Uterus (tissue), 4 donors: ENCODE measurements around the gene HSCB. TPM values are rescaled to one million over a fixed set of nuclear protein-coding genes. Genes with fewer than 3 reads are reported as not detected.

ENCODE experiments used
- DNase-seq, 2 donors: peaks; one replicate each; pipeline ENCODE4 v3.0.0-alpha.2; 2019 to 2020
- H3K27ac ChIP-seq, 2 donors: fragments of 200-600 bp; sonication (generic); 1 replicate in 1 of 2; 2 replicates in 1 of 2; pipeline ENCODE4 v1.5.1; 2016 to 2018
- H3K27me3 ChIP-seq, 2 donors: fragments of 200-600 bp; sonication (generic); one replicate each; pipeline ENCODE4 v1.5.1; 2018 to 2019; ENCODE audit warnings: control low read depth in 1 of 2
- H3K36me3 ChIP-seq, 2 donors: fragments of 200-600 bp; sonication (generic); one replicate each; pipeline ENCODE4 v1.5.1; 2019; ENCODE audit warnings: control low read depth in 1 of 2
- H3K4me1 ChIP-seq, 2 donors: fragments of 200-600 bp; sonication (generic); one replicate each; pipeline ENCODE4 v1.5.1; 2018 to 2019; ENCODE audit warnings: control low read depth in 1 of 2
- H3K4me3 ChIP-seq, 2 donors: fragments of 200-600 bp; sonication (generic); 1 replicate in 1 of 2; 2 replicates in 1 of 2; pipeline ENCODE4 v1.5.1; 2018 to 2019; ENCODE audit warnings: mild to moderate bottlenecking in 1 of 2
- H3K9me3 ChIP-seq, 2 donors: fragments of 200-600 bp; sonication (generic); one replicate each; pipeline ENCODE4 v1.5.1; 2019; ENCODE audit warnings: control low read depth in 1 of 2
- CTCF ChIP-seq, 4 experiments: fragments of 200-600 bp in 2 of 4; fragments of 450-650 bp in 2 of 4; sonication (generic) in 2 of 4; IDR thresholded peaks; one replicate each; pipeline ENCODE4 v1.5.1; 2016 to 2019; ENCODE audit warnings: antibody characterized with exemption in 4 of 4, mild to moderate bottlenecking in 2 of 4, moderate library complexity in 1 of 4
- POLR2A ChIP-seq, 2 donors: fragments of 450-650 bp; IDR thresholded peaks; one replicate each; pipeline ENCODE4 v1.6.1; 2016; ENCODE audit warnings: antibody characterized with exemption in 2 of 2, mild to moderate bottlenecking in 1 of 2, moderate library complexity in 1 of 2
- intact Hi-C: fragments of 100-400 bp; cut with DNase I; formaldehyde crosslinking; loops from one replicate; pipeline ENCODE4 v1.15.1; 2023; ENCODE audit warnings: low total_unique reads
- total RNA-seq, 4 donors: library from RNA; depleted of rRNA in 3 of 4; stranded (reverse); fragments of >200 nt in 3 of 4; gene quantifications; one replicate each; pipeline versions ENCODE4 v1.1.0 to v1.2.4, GENCODE V29; 2014 to 2023
- donor health status: DM: yes; HTN: yes; CAD: no.

The HSCB gene
- total RNA-seq, 4 donors from 2014 or later, result 13.6 to 52.4 (median 15.9) TPM

DNA sequence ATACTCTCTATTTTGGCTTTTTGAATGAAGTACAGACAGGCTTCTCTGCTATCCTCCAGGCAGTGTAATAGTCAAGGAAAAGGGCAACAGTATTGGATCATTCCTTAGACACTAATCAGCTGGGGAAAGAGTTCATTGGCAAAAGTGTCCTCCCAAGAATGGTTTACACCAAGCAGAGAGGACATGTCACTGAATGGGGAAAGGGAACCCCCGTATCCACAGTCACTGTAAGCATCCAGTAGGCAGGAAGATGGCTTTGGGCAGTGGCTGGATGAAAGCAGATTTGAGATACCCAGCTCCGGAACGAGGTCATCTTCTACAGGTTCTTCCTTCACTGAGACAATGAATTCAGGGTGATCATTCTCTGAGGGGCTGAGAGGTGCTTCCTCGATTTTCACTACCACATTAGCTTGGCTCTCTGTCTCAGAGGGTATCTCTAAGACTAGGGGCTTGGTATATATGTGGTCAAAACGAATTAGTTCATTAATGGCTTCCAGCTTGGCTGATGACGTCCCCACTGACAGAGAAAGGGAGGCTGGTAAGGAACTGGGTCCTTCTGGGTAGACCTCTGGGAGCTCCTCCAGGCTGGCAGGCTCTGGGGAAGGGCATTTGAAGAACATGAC, 53.3 kb downstream of the HSCB start:
- H3K36me3 ChIP-seq, result no peaks in the 10 kb centered on the region
- TF ChIP-seq CTCF (IDR thresholded peaks at IDR 0.05), result no peak
- no peak for TF ChIP-seq POLR2A (IDR thresholded peaks at IDR 0.05)
- no peak for DNase-seq
- no peak overlapping the region for H3K4me3 ChIP-seq
- no peak overlapping the region for H3K27ac ChIP-seq
- H3K4me1 ChIP-seq, result peaks cover 4 to 10% of the 10 kb centered on the region in 2 donors
- no peaks in the 10 kb centered on the region for H3K9me3 ChIP-seq
- H3K27me3 ChIP-seq, result no peaks in the 10 kb centered on the region
- intact Hi-C loops, result no loop called here

GRCh38 chr22:28795932-28796856, 54.4 kb downstream of the HSCB start:
- H3K4me3 ChIP-seq, result no peak overlapping the region
- TF ChIP-seq POLR2A (IDR thresholded peaks at IDR 0.05), result no peak
- TF ChIP-seq CTCF (IDR thresholded peaks at IDR 0.05), result no peak
- intact Hi-C loops, result no loop called here
- no peak overlapping the region for H3K27ac ChIP-seq
- peaks cover 4 to 10% of the 10 kb centered on the region in 2 donors for H3K4me1 ChIP-seq
- no peaks in the 10 kb centered on the region for H3K36me3 ChIP-seq
- DNase-seq, result no peak
- no peaks in the 10 kb centered on the region for H3K9me3 ChIP-seq
- no peaks in the 10 kb centered on the region for H3K27me3 ChIP-seq

GRCh38 chr22:28798810-28799605, 57.2 kb downstream of the HSCB start:
- no peaks in the 10 kb centered on the region for H3K9me3 ChIP-seq
- DNase-seq, result peak; percentile 66 to 85
- TF ChIP-seq POLR2A (IDR thresholded peaks at IDR 0.05), result peak; percentile 47 to 67
- no peak for TF ChIP-seq CTCF (IDR thresholded peaks at IDR 0.05)

GRCh38 chr22:28799606-28800307, 57.9 kb downstream of the HSCB start:
- H3K4me3 ChIP-seq, result peak overlapping the region; percentile 90 to 92
- H3K27me3 ChIP-seq, result no peaks in the 10 kb centered on the region
- H3K36me3 ChIP-seq, result no peaks in the 10 kb centered on the region
- peak overlapping the region; percentile 100 for H3K27ac ChIP-seq
- no peaks in the 10 kb centered on the region for H3K9me3 ChIP-seq
- DNase-seq, result peak; percentile 66 to 70
- intact Hi-C loops, result no loop called here
- no peak for TF ChIP-seq CTCF (IDR thresholded peaks at IDR 0.05)
- no peak for TF ChIP-seq POLR2A (IDR thresholded peaks at IDR 0.05)
- peaks cover 4 to 10% of the 10 kb centered on the region in 2 donors for H3K4me1 ChIP-seq

More at GRCh38 chr22:28798810-28799605, 57.2 kb downstream of the HSCB start:
- H3K36me3 ChIP-seq, result no peaks in the 10 kb centered on the region
- H3K27ac ChIP-seq, result peak overlapping the region; percentile 100
- no peaks in the 10 kb centered on the region for H3K27me3 ChIP-seq
- H3K4me1 ChIP-seq, result peaks cover 4 to 10% of the 10 kb centered on the region in 2 donors
- intact Hi-C loops, result no loop called here
- peak overlapping the region; percentile 90 to 92 for H3K4me3 ChIP-seq
